Upper lobe of left lung (tissue), 6 donors: ENCODE results near the gene CES2. TPM values are rescaled to one million over a fixed set of nuclear protein-coding genes. Genes with fewer than 3 reads are reported as not detected.

Source experiments
- ATAC-seq, 2 donors: fragments of 200-7000 bp; cut with Tn5 transposase; one replicate each; pipeline ENCODE4 v1.9.1; 2022; ENCODE audit warnings: mild to moderate bottlenecking in 2 of 2, moderate library complexity in 2 of 2; ENCODE audit not compliant: low FRiP score in 2 of 2
- DNase-seq, 2 donors: peaks; one replicate each; pipeline ENCODE4 v3.0.0-alpha.2; 2019 to 2020
- H3K27ac ChIP-seq, 4 donors: fragments of 200-600 bp; sonication (generic); one replicate each; pipeline ENCODE4 v1.5.1; 2016 to 2019
- H3K27me3 ChIP-seq, 4 donors: fragments of 200-600 bp; sonication (generic); one replicate each; pipeline ENCODE4 v1.5.1; 2017 to 2019
- H3K36me3 ChIP-seq, 4 donors: fragments of 200-600 bp; sonication (generic); one replicate each; pipeline ENCODE4 v1.5.1; 2016 to 2019
- H3K4me1 ChIP-seq, 4 donors: fragments of 200-600 bp; sonication (generic); one replicate each; pipeline ENCODE4 v1.5.1; 2018 to 2019
- H3K4me3 ChIP-seq, 4 donors: fragments of 200-600 bp; sonication (generic); one replicate each; pipeline ENCODE4 v1.5.1; 2017 to 2019; ENCODE audit warnings: mild to moderate bottlenecking in 2 of 4, moderate library complexity in 1 of 4
- H3K9me3 ChIP-seq, 4 donors: fragments of 200-600 bp; sonication (generic); one replicate each; pipeline ENCODE4 v1.5.1; 2018 to 2019
- EP300 ChIP-seq, 4 donors: sonication (generic); formaldehyde crosslinking; IDR thresholded peaks; one replicate each; pipeline ENCODE4 v1.5.1; 2017; ENCODE audit warnings: antibody characterized with exemption in 4 of 4, control low read depth in 2 of 4
- POLR2A ChIP-seq, 4 donors: fragments of 450-650 bp; IDR thresholded peaks; one replicate each; pipeline ENCODE4 v1.5.1; 2016 to 2017; ENCODE audit warnings: antibody characterized with exemption in 4 of 4, mild to moderate bottlenecking in 2 of 4
- POLR2AphosphoS5 ChIP-seq, 2 donors: sonication (generic); formaldehyde crosslinking; IDR thresholded peaks; one replicate each; pipeline ENCODE4 v1.5.1; 2017; ENCODE audit warnings: antibody characterized with exemption in 2 of 2
- WGBS, 2 donors: methylation state at CpG; one replicate each; pipeline ENCODE4 v1.1.5; 2017 to 2018; 5-methylcytosine and 5-hydroxymethylcytosine counted together
- total RNA-seq, 6 donors: library from RNA; depleted of rRNA in 4 of 6; stranded (reverse); fragments of >200 nt in 4 of 6; gene quantifications; one replicate each; pipeline versions ENCODE4 v1.1.0 to v1.2.1, GENCODE V29; 2016 to 2021
- TF ChIP-seq, protein P1 (sequence below), 6 experiments: fragments of 450-650 bp in 4 of 6; fragments of 200-600 bp in 2 of 6; sonication (generic) in 2 of 6; IDR thresholded peaks; one replicate each; pipeline ENCODE4 v1.5.1; 2016 to 2019; ENCODE audit warnings: antibody characterized with exemption in 6 of 6
- donor health status: DM: no; HTN: no; CAD: no; lungs with moderate emphysema.
- donor health status: DM: no; HTN: yes; CAD: no; lungs with severe emphysema.

Gene CES2
- total RNA-seq, 6 donors from 2014 or later, result 32.2 to 76.1 (median 46.5) TPM

DNA sequence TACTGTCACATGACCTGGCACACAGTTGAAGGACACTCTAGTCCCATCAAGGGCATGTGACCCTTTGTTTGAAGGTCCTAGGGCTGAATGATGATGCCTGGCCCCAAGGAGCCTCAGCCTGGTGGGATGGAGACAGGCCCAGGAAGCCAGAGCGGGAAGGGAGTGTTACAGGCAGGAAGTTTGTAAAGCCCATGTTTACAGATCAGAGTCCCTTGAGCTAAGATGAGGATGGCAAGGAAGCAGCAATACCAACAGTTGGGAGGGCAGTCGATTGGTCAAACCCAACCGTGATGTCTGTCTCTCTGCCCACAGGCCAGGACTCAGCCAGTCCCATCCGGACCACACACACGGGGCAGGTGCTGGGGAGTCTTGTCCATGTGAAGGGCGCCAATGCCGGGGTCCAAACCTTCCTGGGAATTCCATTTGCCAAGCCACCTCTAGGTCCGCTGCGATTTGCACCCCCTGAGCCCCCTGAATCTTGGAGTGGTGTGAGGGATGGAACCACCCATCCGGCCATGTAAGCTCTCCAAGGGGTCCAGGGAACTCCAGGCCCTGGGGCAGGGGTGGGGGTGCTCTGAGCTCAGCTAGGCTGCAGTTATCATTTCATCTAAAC lies 2.5 kb downstream of the CES2 start:
- H3K27ac ChIP-seq, result peak overlapping the region in 1 of 4 donors; percentile 27
- H3K9me3 ChIP-seq, result no peaks in the 10 kb centered on the region
- H3K4me3 ChIP-seq, result no peak overlapping the region
- TF ChIP-seq POLR2AphosphoS5 (IDR thresholded peaks at IDR 0.05) (no peak), POLR2A (IDR thresholded peaks at IDR 0.05) (no peak), EP300 (IDR thresholded peaks at IDR 0.05) (no peak)
- TF ChIP-seq, protein P1, sequence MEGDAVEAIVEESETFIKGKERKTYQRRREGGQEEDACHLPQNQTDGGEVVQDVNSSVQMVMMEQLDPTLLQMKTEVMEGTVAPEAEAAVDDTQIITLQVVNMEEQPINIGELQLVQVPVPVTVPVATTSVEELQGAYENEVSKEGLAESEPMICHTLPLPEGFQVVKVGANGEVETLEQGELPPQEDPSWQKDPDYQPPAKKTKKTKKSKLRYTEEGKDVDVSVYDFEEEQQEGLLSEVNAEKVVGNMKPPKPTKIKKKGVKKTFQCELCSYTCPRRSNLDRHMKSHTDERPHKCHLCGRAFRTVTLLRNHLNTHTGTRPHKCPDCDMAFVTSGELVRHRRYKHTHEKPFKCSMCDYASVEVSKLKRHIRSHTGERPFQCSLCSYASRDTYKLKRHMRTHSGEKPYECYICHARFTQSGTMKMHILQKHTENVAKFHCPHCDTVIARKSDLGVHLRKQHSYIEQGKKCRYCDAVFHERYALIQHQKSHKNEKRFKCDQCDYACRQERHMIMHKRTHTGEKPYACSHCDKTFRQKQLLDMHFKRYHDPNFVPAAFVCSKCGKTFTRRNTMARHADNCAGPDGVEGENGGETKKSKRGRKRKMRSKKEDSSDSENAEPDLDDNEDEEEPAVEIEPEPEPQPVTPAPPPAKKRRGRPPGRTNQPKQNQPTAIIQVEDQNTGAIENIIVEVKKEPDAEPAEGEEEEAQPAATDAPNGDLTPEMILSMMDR (IDR thresholded peaks at IDR 0.05), result no peak
- peaks cover 18 to 55% (median 39%) of the 10 kb centered on the region in 4 donors for H3K36me3 ChIP-seq
- 71% methylated on average over 2 to 10 of the region's 10 CpGs for WGBS, 2 donors
- H3K4me1 ChIP-seq, result peaks cover 27 to 46% (median 33%) of the 10 kb centered on the region in 4 donors
- DNase-seq (no peak), ATAC-seq (no peak)
- no peaks in the 10 kb centered on the region for H3K27me3 ChIP-seq

DNA sequence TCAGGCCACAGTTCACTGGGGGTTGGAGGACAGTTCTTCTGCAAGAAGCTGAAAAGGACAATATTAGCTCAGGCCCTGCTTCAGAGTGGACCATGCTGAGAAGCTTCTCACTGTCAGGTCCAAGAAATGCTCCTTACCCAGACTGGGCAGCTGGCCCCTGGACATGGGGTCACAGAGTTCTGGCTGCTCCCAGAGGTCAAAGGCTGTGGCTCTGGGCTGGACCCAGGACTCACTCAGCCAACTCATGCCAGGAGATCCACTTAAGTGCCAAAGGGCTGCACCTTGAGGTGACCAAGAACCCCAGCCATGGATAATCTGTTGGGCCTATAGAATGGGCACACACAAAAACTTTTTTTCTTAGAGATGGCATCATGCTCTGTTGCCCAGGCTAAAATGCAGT lies 4.0 kb downstream of the CES2 start:
- peaks cover 18 to 37% (median 24%) of the 10 kb centered on the region in 4 donors for H3K4me1 ChIP-seq
- peaks cover 18 to 68% (median 49%) of the 10 kb centered on the region in 4 donors for H3K36me3 ChIP-seq
- TF ChIP-seq, protein P1 (IDR thresholded peaks at IDR 0.05), result no peak
- TF ChIP-seq POLR2A (IDR thresholded peaks at IDR 0.05) (no peak), EP300 (IDR thresholded peaks at IDR 0.05) (no peak), POLR2AphosphoS5 (IDR thresholded peaks at IDR 0.05) (no peak)
- ATAC-seq, result no peak
- no peaks in the 10 kb centered on the region for H3K27me3 ChIP-seq
- H3K27ac ChIP-seq, result no peak overlapping the region
- H3K9me3 ChIP-seq, result no peaks in the 10 kb centered on the region
- no peak for DNase-seq
- H3K4me3 ChIP-seq, result no peak overlapping the region

DNA sequence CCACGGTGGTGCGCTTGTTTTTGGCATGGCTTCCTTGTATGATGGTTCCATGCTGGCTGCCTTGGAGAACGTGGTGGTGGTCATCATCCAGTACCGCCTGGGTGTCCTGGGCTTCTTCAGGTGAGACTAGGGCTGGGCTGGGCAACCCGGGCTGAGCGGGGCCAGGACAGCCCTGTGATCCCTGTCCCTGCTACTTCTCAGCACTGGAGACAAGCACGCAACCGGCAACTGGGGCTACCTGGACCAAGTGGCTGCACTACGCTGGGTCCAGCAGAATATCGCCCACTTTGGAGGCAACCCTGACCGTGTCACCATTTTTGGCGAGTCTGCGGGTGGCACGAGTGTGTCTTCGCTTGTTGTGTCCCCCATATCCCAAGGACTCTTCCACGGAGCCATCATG lies 4.9 kb downstream of the CES2 start:
- Histone ChIP-seq H3K27ac (no peak overlapping the region), H3K36me3 (peaks cover 18 to 68% (median 49%) of the 10 kb centered on the region in 4 donors)
- 97% methylated on average over 15 to 16 of the region's 16 CpGs for WGBS, 2 donors

DNA sequence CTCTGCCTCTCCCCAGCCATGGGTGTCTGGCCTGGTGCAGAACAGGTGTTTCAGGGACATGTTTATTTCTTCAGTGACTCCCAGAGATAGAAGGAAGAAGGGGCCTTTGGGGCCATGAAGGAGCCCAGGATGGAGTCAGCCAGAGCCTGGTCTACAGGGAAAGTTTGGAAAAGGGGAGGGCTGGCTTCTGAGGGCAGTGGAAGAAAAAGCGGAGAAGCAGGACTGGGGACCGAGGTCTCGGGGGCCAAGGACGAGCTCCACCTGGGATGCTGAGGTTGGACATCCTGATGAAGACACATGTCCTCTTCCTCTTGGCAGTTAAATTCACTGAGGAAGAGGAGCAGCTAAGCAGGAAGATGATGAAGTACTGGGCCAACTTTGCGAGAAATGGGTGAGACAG lies 7.7 kb downstream of the CES2 start:
- no peak for ATAC-seq
- Histone ChIP-seq H3K4me1 (peaks cover 7 to 11% (median 8%) of the 10 kb centered on the region in 4 donors), H3K27me3 (no peaks in the 10 kb centered on the region), H3K4me3 (no peak overlapping the region), H3K27ac (no peak overlapping the region), H3K36me3 (peaks cover 18 to 62% (median 46%) of the 10 kb centered on the region in 4 donors), H3K9me3 (no peaks in the 10 kb centered on the region)
- no peak for TF ChIP-seq EP300 (IDR thresholded peaks at IDR 0.05)
- TF ChIP-seq POLR2A (IDR thresholded peaks at IDR 0.05), result no peak
- TF ChIP-seq, protein P1 (IDR thresholded peaks at IDR 0.05), result no peak
- no peak for TF ChIP-seq POLR2AphosphoS5 (IDR thresholded peaks at IDR 0.05)
- 65 to 94% methylated on average over 5 of the region's 5 CpGs for WGBS, 2 donors
- DNase-seq, result no peak

More for the DNA sequence above, 4.9 kb downstream of the CES2 start:
- no peak for TF ChIP-seq POLR2AphosphoS5 (IDR thresholded peaks at IDR 0.05)
- TF ChIP-seq POLR2A (IDR thresholded peaks at IDR 0.05), result no peak
- TF ChIP-seq EP300 (IDR thresholded peaks at IDR 0.05), result no peak
- TF ChIP-seq, protein P1 (IDR thresholded peaks at IDR 0.05), result no peak
- no peaks in the 10 kb centered on the region for H3K9me3 ChIP-seq
- no peaks in the 10 kb centered on the region for H3K27me3 ChIP-seq
- H3K4me3 ChIP-seq, result no peak overlapping the region
- DNase-seq (peak in 1 of 2 donors; percentile 61), ATAC-seq (no peak)
- peaks cover 15 to 34% (median 23%) of the 10 kb centered on the region in 4 donors for H3K4me1 ChIP-seq
